K562 (cell line): ENCODE results near the gene SND1. TPM values are rescaled to one million over a fixed set of nuclear protein-coding genes. Genes with fewer than 3 reads are reported as not detected.

Source experiments
- ATAC-seq: fragments of 200-7000 bp; cut with Tn5 transposase; 3 replicates; pipeline ENCODE4 v1.9.1; 2020; ENCODE audit warnings: moderate library complexity
- BruUV-seq: library from RNA; stranded (reverse); fragments of 400-500 nt; replicated peaks from 2 replicates; lab custom pipeline; 2021; lab: Mats Ljungman, UMichigan
- CTCF ChIA-PET: fragments of 300-600 bp; formaldehyde crosslinking; extraction: SDS; loops from one replicate; lab custom pipeline; 2021; ENCODE audit warnings: low intra/inter-chr PET ratio; lab: Yijun Ruan, JAX
- POLR2A ChIA-PET: fragments of 300-600, 350-650 bp; sonication (Branson Sonifier 250); formaldehyde crosslinking; extraction: SDS; loops from one replicate; lab custom pipeline; 2021; ENCODE audit warnings: antibody characterized with exemption, inconsistent platforms; lab: Yijun Ruan, JAX
- DNase-seq, 4 experiments: peaks; one replicate each; pipeline versions ENCODE4 v3.0.0 to v3.0.0-alpha.2; 2011 to 2018; ENCODE audit warnings: low spot score in 3 of 4, mixed read lengths in 3 of 4; ENCODE audit errors: extremely low read depth in 1 of 4
- FAIRE-seq: peaks from 2 replicates; lab custom pipeline; 2011; peaks lifted over from hg19 to GRCh38; lab: Jason Lieb, UNC
- H2AFZ ChIP-seq: 2 replicates; pipeline ENCODE4 v1.6.0; 2011; ENCODE audit warnings: low read depth, low read length, control low read depth, inconsistent platforms
- H3K27ac ChIP-seq: fragments of 200-600 bp; 3 replicates; pipeline ENCODE4 v1.8.0; 2011; ENCODE audit warnings: low read depth, mild to moderate bottlenecking, control low read depth, inconsistent platforms, low read length, moderate library complexity, mixed read lengths; ENCODE audit errors: extremely low read depth
- H3K27me3 ChIP-seq, 2 experiments: fragments of 300-600 bp in 1 of 2; 2 replicates in 1 of 2; 3 replicates in 1 of 2; pipeline versions ENCODE4 v1.6.0 to v1.8.0; 2011; ENCODE audit warnings: inconsistent platforms in 2 of 2, low read length in 2 of 2, mild to moderate bottlenecking in 1 of 2, mixed read lengths in 1 of 2, moderate library complexity in 1 of 2; ENCODE audit not compliant: control insufficient read depth in 2 of 2, insufficient read depth in 2 of 2
- H3K36me3 ChIP-seq: fragments of 300-600 bp; 3 replicates; pipeline ENCODE4 v1.8.0; 2011; ENCODE audit warnings: mild to moderate bottlenecking, low read length, inconsistent platforms; ENCODE audit not compliant: control insufficient read depth, insufficient read depth
- H3K4me1 ChIP-seq, 2 experiments: fragments of 200-600 bp in 1 of 2; replicated peaks in 1 of 2; 2 replicates in 1 of 2; 3 replicates in 1 of 2; pipeline versions ENCODE4 v1.5.1 to v1.8.0; 2011; ENCODE audit warnings: inconsistent platforms in 2 of 2, low read length in 2 of 2, mild to moderate bottlenecking in 1 of 2, mixed read lengths in 1 of 2, moderate library complexity in 1 of 2; ENCODE audit not compliant: control insufficient read depth in 2 of 2, insufficient read depth in 2 of 2
- H3K4me2 ChIP-seq: 2 replicates; pipeline ENCODE4 v1.6.1; 2011; ENCODE audit warnings: low read length, control low read depth, inconsistent platforms, mixed read lengths; ENCODE audit not compliant: insufficient read depth
- H3K4me3 ChIP-seq: fragments of 200-600 bp; sonication (generic), shearing (Covaris generic); 2 replicates; pipeline ENCODE4 v1.5.1; 2016; ENCODE audit warnings: control low read depth, inconsistent platforms
- H3K79me2 ChIP-seq: fragments of 200-600 bp; 3 replicates; pipeline ENCODE4 v1.8.0; 2011; ENCODE audit warnings: low read length, inconsistent platforms; ENCODE audit not compliant: control insufficient read depth, insufficient read depth
- H3K9ac ChIP-seq, 2 experiments: 2 replicates each; pipeline versions ENCODE4 v1.6.0 to v1.6.1; 2011; ENCODE audit warnings: low read depth in 2 of 2, low read length in 2 of 2, control low read depth in 1 of 2, inconsistent platforms in 1 of 2, mild to moderate bottlenecking in 1 of 2, mixed read lengths in 1 of 2; ENCODE audit not compliant: insufficient read depth in 1 of 2
- H3K9me1 ChIP-seq: one replicate; pipeline ENCODE4 v1.6.0; 2011; ENCODE audit warnings: inconsistent platforms, mild to moderate bottlenecking, low read length, moderate library complexity; ENCODE audit not compliant: control insufficient read depth, insufficient read depth
- H3K9me3 ChIP-seq: replicated peaks from 2 replicates; pipeline ENCODE4 v1.5.1; 2011; ENCODE audit warnings: low read depth, low read length, inconsistent platforms; ENCODE audit not compliant: control insufficient read depth, insufficient read depth
- H4K20me1 ChIP-seq: replicated peaks from 2 replicates; pipeline ENCODE4 v1.6.1; 2011; ENCODE audit warnings: low read length, inconsistent platforms, mixed read lengths; ENCODE audit not compliant: control insufficient read depth, insufficient read depth
- BHLHE40 ChIP-seq: IDR thresholded peaks from 2 replicates; pipeline ENCODE4 v1.6.1; 2011; ENCODE audit warnings: low read length, improper control_type of control experiment
- CHD1 ChIP-seq: fragments of 200-600 bp; sonication (generic); IDR thresholded peaks from one replicate; pipeline ENCODE4 v1.6.1; 2012; ENCODE audit warnings: mild to moderate bottlenecking, moderate library complexity, low read length, inconsistent platforms
- EWSR1 ChIP-seq: fragments of 450-650 bp; IDR thresholded peaks from 2 replicates; pipeline ENCODE4 v1.6.1; 2018; ENCODE audit warnings: borderline replicate concordance, mild to moderate bottlenecking, low read depth, moderate library complexity; ENCODE audit not compliant: partially characterized antibody
- MIER1 ChIP-seq: fragments of 450-650 bp; IDR thresholded peaks from 2 replicates; pipeline ENCODE4 v1.6.1; 2016; ENCODE audit warnings: antibody characterized with exemption, mild to moderate bottlenecking, low read depth
- NCOR1 ChIP-seq: fragments of 450-650 bp; IDR thresholded peaks from 2 replicates; pipeline ENCODE4 v1.6.1; 2016; ENCODE audit warnings: mild to moderate bottlenecking, moderate library complexity
- PKNOX1 ChIP-seq: fragments of 450-650 bp; IDR thresholded peaks from 2 replicates; pipeline ENCODE4 v1.6.1; 2016
- RAD21 ChIP-seq, 2 experiments: fragments of 250-450 bp in 1 of 2; fragments of 450-650 bp in 1 of 2; sonication (Bioruptor Pico) in 1 of 2; formaldehyde crosslinking in 1 of 2; IDR thresholded peaks in 1 of 2; conservative IDR thresholded peaks in 1 of 2; 2 replicates each; pipeline versions ENCODE4 v1.4.0 to v1.8.0; 2020 to 2022; ENCODE audit warnings: mild to moderate bottlenecking in 2 of 2, moderate library complexity in 1 of 2
- THAP12 ChIP-seq: fragments of 250-450 bp; sonication (Bioruptor Pico); IDR thresholded peaks from 2 replicates; pipeline ENCODE4 v1.9.0; 2021; ENCODE audit warnings: mild to moderate bottlenecking, inconsistent platforms
- ZBTB11 ChIP-seq, 3 experiments: fragments of 200-800 bp in 1 of 3; fragments of 250-450 bp in 1 of 3; fragments of 450-650 bp in 1 of 3; sonication (Bioruptor Pico) in 1 of 3; sonication (Bioruptor generic) in 1 of 3; formaldehyde crosslinking in 1 of 3; IDR thresholded peaks; 2 replicates each; pipeline versions ENCODE4 v1.6.1 to v1.8.0; 2016 to 2022; ENCODE audit warnings: mild to moderate bottlenecking in 2 of 3, missing genetic modification characterization in 2 of 3, missing compliant biosample characterization in 1 of 3, moderate library complexity in 1 of 3
- ZBTB26 ChIP-seq: fragments of 450-650 bp; formaldehyde crosslinking; IDR thresholded peaks from 2 replicates; pipeline ENCODE4 v1.4.0; 2022; ENCODE audit warnings: missing genetic modification characterization
- ZBTB33 ChIP-seq: sonication (generic); formaldehyde crosslinking; IDR thresholded peaks from 2 replicates; pipeline ENCODE4 v1.8.1; 2023; ENCODE audit warnings: mild to moderate bottlenecking, missing genetic modification reagents
- whole genome bisulfite sequencing: fragments of 100-300 bp; shearing (Covaris generic); methylation state at CpG from one replicate; pipeline ENCODE4 v1.1.6; 2016; ENCODE audit warnings: low coverage, mixed read lengths; ENCODE audit not compliant: insufficient coverage; ENCODE audit errors: missing lambda C conversion rate; 5-methylcytosine and 5-hydroxymethylcytosine counted together
- in situ Hi-C: fragments of 300-500 bp; cut with MboI; formaldehyde crosslinking; loops from 4 replicates; pipeline ENCODE4 v1.15.0; 2018; ENCODE audit warnings: inconsistent platforms, mixed read lengths
- intact Hi-C: fragments of 100-400 bp; cut with micrococcal nuclease; formaldehyde crosslinking; loops from 2 replicates; pipeline ENCODE4 v1.14.2; 2022
- polyA plus RNA-seq, 8 experiments: library from polyadenylated mRNA; depleted of rRNA in 4 of 8; stranded (reverse) in 5 of 8; unstranded in 3 of 8; fragments of >200 nt; fragmentation: Nextera tagmentation in 2 of 8; fragmentation: Illumina TruSeq in 1 of 8; extraction: Ambion mirVana in 2 of 8; extraction: Trizol in 1 of 8; gene quantifications; 2 replicates each; pipeline versions ENCODE4 v1.2.1 to v1.2.3, GENCODE V29; 2011 to 2014; ENCODE audit warnings: inconsistent platforms in 1 of 8, missing spikeins in 1 of 8
- total RNA-seq, 7 experiments: library from RNA; depleted of rRNA in 6 of 7; stranded (reverse); fragments of >200 nt in 6 of 7; fragmentation: Illumina TruSeq in 2 of 7; extraction: Trizol in 2 of 7; gene quantifications; 2 replicates each; pipeline versions ENCODE4 v1.2.1 to v1.2.3, GENCODE V29; 2011 to 2021; ENCODE audit warnings: low replicate concordance in 1 of 7

Gene SND1
- total and polyA plus RNA-seq, 9 of the 15 experiments (the other 6 are each of a cell fraction or from before 2014, with no cell fraction given) = 46.5 to 307 (median 191) TPM

- WGBS = 95% methylated on average over 5 of the region's 5 CpGs
- POLR2A ChIA-PET = interaction anchor here (0.6 to 1.2 kb wide), 2 partner anchors 85 to 473 kb away, joined by 3 read pairs; partner anchors contain the start of gene SND1
- H3K4me3 ChIP-seq = no peak overlapping the region
- H3K9me1 ChIP-seq = no peaks in the 10 kb centered on the region
- DNase-seq (no peak), ATAC-seq (no peak), FAIRE-seq (no peak)
- H4K20me1 ChIP-seq = peaks cover 6% of the 10 kb centered on the region; the same call in 1 of the 2 replicates
- no peaks in the 10 kb centered on the region for H3K27me3 ChIP-seq
- H3K36me3 ChIP-seq = peaks cover 91% of the 10 kb centered on the region
- intact Hi-C loops = no loop called here
- in situ Hi-C loops = no loop called here
- BruUV-seq = no TSS peak
- CTCF ChIA-PET = no interaction called here
- no peak overlapping the region for H3K4me2 ChIP-seq
- H2AFZ ChIP-seq = no peak overlapping the region
- no peaks in the 10 kb centered on the region for H3K9me3 ChIP-seq
- H3K79me2 ChIP-seq = peaks cover 40% of the 10 kb centered on the region
- H3K4me1 ChIP-seq = no peaks in the 10 kb centered on the region
- H3K9ac ChIP-seq = no peak overlapping the region
- H3K27ac ChIP-seq = no peak overlapping the region
- TF ChIP-seq ZBTB26 (no peak), THAP12 (CRISPR knock-in tag) (no peak), RAD21 (CRISPR knock-in tag; conservative IDR thresholded peaks at IDR 0.05 in 1 of 2, IDR thresholded peaks at IDR 0.05 in 1 of 2) (no peak), MIER1 (no peak), NCOR1 (no peak), CHD1 (no peak), BHLHE40 (no peak), PKNOX1 (no peak), EWSR1 (no peak), ZBTB11 (CRISPR knock-in tag; IDR thresholded peaks at IDR 0.05) (no peak), ZBTB33 (CRISPR knock-in tag) (no peak)
Observed at GRCh38 chr7:127736511-127736910, 84.5 kb downstream of the SND1 start.
